Kidney tubule cell (primary cell): ENCODE measurements around the gene C4orf36.

ENCODE experiments used
- DNase-seq: peaks from one replicate; pipeline ENCODE4 v3.0.0-alpha.2; 2018; ENCODE audit warnings: low spot score

Gene C4orf36

GRCh38 chr4:86857341-86858052 is 34.7 kb downstream of the C4orf36 start:
- peak; percentile 61 for DNase-seq

GRCh38 chr4:86856896-86857295 is 35.3 kb downstream of the C4orf36 start:
- DNase-seq = no peak

GRCh38 chr4:86855572-86855971 is 36.6 kb downstream of the C4orf36 start:
- peak; percentile 79 for DNase-seq

GRCh38 chr4:86853209-86853608 is 39.0 kb downstream of the C4orf36 start:
- no peak for DNase-seq

GRCh38 chr4:86848732-86849619 is 43.2 kb downstream of the C4orf36 start, which contains the start of gene SLC10A6:
Gene SLC10A6 (minus strand): TSS chr4:86849384. CDS start chr4:86849115, 269 bp downstream.
- no peak for DNase-seq

- no peak for DNase-seq
Observed at GRCh38 chr4:86848136-86848535, 44.1 kb downstream of the C4orf36 start.

GRCh38 chr4:86847571-86847970 is 44.7 kb downstream of the C4orf36 start:
- DNase-seq = no peak

- no peak for DNase-seq
Observed at GRCh38 chr4:86846921-86847320, 45.3 kb downstream of the C4orf36 start.

- DNase-seq = no peak
Observed at GRCh38 chr4:86845593-86845992, 46.6 kb downstream of the C4orf36 start.

- DNase-seq = no peak
Observed at GRCh38 chr4:86841309-86841708, 50.9 kb downstream of the C4orf36 start.

- no peak for DNase-seq
Observed at GRCh38 chr4:86840858-86841257, 51.4 kb downstream of the C4orf36 start.

- no peak for DNase-seq
Observed at GRCh38 chr4:86837691-86838503, 54.3 kb downstream of the C4orf36 start.

- no peak for DNase-seq
Observed at GRCh38 chr4:86835677-86836076, 56.5 kb downstream of the C4orf36 start.

GRCh38 chr4:86834901-86835300 is 57.3 kb downstream of the C4orf36 start:
- no peak for DNase-seq

GRCh38 chr4:86833615-86834014 is 58.6 kb downstream of the C4orf36 start:
- no peak for DNase-seq

- DNase-seq = peak; percentile 87
Observed at GRCh38 chr4:86831262-86832130, 60.7 kb downstream of the C4orf36 start.
